NCI-H2227 treated with DMSO at 0.1 percent for 48 hours (cell line): Measurements from ENCODE around the gene FOXN3.
A peak's percentile ranks its signal among the peaks of the same experiment; 100 is the strongest.

Source experiments
- DNase-seq: peaks from one replicate; lab custom pipeline; 2025; lab: John Stamatoyannopoulos, UW

FOXN3 gene

DNA sequence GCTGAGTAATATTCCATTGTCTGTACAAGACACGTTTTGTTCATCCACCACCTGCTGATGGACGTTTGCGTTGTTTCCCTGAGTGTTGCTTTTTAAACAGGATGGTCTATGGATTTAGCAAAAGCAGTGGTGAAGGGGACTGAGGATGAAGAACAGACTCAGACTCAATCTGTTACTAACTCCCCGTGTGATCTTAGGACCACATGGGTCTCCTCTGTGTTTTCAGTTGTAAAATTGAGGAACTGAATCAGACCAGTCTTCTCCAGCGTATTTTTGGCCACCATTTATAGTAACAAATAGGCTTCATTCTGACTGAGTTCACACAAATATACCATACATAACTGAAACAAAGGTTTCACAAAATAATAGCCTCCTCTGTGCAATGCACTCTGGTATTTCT is 85.6 kb downstream of the FOXN3 start:
- DNase-seq: no peak

DNA sequence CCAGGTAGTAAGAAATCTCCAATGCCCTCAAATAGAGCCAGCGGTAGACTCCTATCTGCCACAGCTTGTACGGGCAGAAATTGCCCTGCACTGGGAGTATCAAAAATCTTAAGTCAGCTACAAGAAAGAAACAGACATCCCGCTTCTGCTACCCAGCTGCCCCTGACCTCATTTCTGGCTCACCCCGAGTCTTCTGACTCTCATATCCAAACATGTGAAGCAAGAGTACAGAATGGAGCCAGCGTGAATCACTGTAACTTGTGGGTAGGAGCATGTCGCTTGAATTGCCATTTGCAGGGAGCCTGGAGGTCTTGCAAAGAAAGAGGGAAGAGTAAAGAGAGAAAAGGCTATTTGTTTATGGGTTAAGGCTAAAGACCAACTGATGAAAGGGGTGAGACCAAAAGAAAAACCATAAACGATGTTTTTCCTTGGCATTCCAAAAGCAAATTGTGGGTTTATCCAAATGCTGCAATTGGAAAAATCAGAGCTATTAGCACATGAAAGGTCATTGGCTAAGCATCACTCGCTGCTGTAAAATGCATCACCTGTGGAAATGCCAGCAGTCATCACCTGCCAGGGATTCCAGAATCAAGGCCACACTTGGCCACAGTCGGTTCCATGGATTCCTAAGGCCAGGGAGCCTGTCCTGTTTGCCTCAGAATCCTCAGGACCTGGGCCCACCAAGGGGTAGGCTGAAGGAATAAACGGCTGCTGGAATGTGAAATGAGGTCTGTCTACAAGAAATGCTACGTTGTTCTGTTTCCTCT is 86.6 kb downstream of the FOXN3 start:
- DNase-seq: no peak

- no peak for DNase-seq
Measured at GRCh38 chr14:89327771-89328212, 89.2 kb downstream of the FOXN3 start.

GRCh38 chr14:89325959-89326358 is 91.1 kb downstream of the FOXN3 start:
- DNase-seq: no peak

DNA sequence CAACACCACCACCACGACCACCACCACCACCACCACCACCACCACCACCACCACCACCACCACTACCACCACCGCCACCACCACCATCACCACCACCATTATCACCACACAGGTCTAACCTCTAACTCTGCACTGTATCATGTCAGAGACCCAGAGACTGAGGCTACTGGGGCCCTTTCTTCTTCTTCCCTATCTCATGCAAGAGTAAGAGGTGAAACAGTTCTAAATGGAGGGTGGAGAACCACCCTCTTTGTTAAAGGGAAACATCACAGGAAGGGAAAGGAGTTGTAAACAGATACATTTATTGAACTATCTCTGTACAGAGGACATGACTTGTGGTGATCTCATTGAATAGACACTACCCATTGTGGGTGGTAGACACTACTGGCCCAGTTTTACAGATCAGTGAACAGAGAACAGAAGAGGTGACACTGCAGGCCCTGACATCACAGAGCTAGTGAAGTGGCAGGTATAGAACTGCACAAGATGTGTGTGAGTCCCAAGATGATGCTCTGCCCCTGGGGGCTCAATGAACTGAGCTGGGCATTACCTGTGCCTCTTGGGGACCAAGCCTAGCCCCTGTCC is 91.6 kb downstream of the FOXN3 start:
- DNase-seq: no peak

DNA sequence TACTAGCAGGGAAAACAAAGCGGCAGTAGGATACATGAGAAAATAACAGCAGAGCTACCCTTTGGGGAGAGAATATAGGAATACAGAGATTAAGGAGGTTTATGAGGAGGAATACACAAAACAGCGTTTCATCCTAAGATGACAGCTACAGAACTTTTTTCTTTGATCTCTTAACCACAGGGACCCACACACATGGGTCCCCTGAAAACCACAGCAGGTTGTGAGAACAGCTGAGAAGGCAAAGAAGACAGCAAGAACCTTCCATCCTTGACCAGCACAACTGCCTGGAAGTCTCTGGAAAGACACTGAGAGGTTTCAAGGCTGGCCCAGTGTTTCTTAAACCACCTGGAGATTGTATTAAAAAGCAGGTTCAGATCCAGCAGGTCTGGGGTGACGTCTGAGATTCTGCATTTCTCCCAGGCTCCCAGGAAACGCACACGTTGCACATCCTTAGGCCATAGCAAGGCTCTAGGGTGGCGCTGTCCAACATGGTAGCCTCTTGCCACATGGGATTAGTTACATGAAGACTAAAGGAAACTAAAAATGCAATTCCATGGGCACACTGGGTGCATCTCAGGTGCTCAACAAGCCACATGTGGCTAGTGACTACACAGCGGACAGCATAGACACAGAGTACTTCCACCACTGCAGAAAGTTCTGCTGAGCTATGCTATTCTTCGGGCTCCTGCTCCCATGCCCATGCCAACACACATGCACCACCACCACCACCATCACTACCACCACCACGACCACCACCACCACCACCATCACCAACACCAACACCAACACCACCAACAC is 92.3 kb downstream of the FOXN3 start:
- DNase-seq: no peak

DNA sequence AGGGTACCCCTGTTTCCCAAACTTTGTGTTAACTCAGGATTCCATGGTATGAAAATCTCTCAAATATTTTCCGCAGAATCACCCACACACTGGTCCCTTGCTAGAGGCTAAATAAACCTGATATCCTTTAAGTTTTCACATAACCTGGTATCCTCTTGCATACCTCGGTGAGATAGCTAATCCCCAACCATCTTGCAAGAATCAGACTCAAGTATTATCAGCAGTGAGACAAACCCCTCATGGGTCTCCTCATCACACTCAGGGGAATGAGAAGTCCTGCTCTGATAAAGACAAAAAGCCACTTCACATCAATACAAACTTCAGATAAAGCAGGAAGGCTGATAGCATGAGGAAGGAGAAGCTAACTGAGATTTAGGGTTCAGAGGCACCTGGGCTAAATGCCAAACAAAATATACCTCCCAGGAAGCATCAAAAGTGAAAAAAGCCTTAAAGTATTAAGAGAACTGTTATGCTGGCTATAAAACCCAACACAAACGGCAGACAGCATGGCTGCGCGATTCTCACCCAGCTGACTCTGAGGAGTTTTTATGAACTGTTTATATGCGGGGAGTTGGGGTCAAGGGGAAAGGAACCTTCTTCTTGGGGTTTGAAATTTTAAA is 96.5 kb downstream of the FOXN3 start:
- no peak for DNase-seq

GRCh38 chr14:89319687-89320086 is 97.3 kb downstream of the FOXN3 start:
- no peak for DNase-seq

GRCh38 chr14:89317051-89317691 is 99.9 kb downstream of the FOXN3 start:
- DNase-seq: no peak

DNA sequence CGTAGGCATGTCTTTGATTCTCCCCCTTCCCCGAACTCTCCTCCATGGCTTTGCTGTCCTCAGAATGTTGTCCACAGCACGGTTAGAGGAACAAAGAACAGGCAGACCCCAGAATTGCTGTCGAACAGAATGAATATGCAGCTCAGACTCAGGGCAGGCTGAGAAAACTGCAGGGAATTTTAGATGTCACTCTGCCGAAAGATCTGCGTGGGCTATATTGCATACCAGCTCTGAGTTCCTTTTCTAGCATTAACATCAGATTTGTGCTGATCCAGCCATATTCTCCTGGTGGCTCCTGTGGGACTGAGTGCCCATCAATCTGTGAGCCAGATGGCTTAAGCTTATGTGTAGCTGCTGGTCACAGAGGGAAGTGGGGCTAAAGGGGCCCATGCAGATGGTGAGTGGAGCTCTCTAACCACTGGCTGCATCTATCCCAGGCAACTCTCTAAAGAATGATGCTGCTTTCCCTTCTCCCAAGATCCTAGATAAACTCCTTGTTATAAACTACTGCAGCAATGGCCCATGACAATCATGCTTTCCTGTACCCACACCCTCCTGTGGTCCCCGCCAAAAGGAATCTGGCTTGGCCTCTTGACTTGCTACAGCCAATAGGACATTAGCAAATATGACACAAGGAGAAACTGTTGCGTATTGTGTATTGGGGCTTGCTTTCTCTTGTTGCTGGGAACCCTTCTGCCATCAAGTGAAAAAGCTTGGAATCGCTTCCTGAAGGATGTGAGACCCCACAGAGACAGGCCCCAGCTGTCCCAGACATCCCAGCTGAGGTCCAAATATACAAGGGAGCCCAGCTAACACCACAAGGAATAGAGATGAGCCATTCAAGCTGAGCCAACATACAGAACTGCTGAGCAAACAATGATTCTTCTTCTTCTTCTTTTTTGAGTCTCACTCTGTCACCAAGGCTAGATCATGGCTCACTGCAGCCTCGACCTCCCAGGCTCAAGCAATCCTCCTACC is 101.3 kb downstream of the FOXN3 start:
- DNase-seq: no peak

DNA sequence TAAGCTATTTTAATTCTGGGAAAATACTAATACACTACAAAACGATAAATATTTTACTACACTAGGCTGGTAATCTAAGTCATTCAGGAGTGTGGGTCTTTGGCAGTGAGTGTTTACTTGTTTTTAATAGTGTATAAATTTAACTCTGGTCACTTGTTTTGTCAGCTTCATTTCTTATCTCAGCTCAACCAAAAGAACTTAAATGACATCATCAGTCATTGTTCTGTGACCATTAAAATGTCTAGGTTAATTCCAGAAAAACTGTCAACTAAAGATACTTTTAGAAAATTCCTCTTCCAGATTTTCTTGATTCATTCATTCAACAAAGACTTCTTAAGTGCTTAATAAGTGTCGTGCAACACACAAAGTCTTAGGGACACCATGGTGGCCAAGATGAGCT is 102.8 kb downstream of the FOXN3 start:
- DNase-seq: no peak

- no peak for DNase-seq
Measured at GRCh38 chr14:89312932-89313331, 104.1 kb downstream of the FOXN3 start.

GRCh38 chr14:89310211-89310610 is 106.8 kb downstream of the FOXN3 start:
- DNase-seq: no peak

GRCh38 chr14:89309670-89310177 is 107.3 kb downstream of the FOXN3 start:
- DNase-seq: no peak

DNA sequence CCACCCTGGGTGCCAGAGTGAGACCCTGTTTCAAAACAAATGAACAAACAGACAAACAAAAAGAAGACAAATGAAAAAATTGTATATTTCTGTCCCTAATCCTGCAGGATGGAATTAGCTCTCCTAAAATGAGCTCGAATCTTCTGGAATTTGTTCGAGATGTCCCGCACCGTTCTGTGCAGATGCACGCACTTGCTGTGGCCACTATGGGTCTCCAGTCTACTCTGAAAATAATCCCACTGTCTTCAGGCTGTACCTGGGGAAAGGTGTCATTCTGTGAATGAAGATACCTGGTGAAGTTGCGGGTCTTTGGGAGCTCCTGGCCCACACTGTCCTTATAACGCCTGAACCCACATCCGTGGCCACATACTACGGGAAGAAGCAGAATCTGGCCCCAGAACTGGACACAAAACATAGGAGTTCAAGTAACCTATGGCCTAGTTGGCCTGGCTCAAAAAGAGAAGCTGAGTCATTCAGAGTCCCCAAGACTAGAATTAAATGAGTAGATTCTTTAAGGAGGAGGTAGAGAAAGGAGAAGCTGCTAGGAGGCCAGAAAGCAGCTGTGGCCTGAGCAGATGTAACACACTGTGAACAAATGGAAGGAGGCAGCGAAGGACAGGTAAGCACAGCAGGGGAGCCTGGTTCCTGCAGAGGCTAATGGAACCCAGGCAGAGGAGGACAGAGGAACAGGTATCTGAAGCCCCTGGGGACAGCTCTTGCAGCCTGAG is 108.6 kb downstream of the FOXN3 start:
- no peak for DNase-seq

DNA sequence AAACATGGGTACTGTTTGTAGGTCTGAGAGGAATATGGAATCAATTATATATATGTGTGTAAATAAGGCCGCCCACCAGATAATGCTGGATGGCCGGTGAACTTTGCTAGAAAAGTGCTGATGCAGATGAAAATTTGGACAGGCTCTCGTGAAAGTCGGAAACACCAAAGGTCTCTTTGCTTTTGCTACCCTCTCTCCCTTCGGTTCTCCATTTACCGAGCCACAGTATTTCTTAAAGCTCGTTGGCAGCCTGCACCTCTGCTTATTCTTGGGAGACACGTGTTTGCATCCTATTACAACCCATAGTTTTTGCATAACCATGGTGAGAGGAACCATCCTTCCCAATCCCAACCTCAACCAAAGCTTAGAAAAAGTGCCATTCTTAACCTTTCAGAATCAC is 109.6 kb downstream of the FOXN3 start:
- DNase-seq: no peak

- DNase-seq: peak; percentile 15
Measured at GRCh38 chr14:89304972-89305703, 111.9 kb downstream of the FOXN3 start.

DNA sequence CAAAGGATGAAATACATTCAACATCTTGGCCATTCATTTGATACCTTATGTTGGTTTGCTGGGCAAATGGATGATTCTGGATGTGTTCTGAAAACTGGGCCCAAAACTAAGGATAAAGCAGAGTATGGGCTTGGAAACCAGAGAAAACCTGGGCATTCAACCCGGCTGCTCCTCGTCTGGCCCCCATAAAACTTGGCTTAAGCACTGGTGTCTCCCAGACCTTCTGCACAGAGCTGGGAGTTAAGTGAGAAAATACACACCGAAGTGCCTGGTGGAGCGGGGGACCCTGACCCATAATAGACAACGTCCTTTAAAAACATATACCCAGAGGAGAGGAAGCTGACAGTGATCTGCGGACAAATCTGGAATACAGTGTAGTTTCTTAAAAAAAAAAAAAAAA is 112.5 kb downstream of the FOXN3 start:
- no peak for DNase-seq
